Gastrocnemius medialis (tissue), 4 donors: ENCODE results near the gene TLCD2. TPM values are rescaled to one million over a fixed set of nuclear protein-coding genes. Genes with fewer than 3 reads are reported as not detected.

Source experiments
- ATAC-seq, 2 donors: fragments of 150-250 bp; one replicate each; pipeline ENCODE4 v1.9.1; 2016
- DNase-seq, 2 donors: peaks; one replicate each; pipeline ENCODE4 v3.0.0-alpha.2; 2019
- H3K27ac ChIP-seq, 4 donors: fragments of 200-600 bp; sonication (generic); 1 replicate in 1 of 4; 2 replicates in 3 of 4; pipeline ENCODE4 v1.5.1; 2016 to 2018; ENCODE audit warnings: mild to moderate bottlenecking in 2 of 4, moderate library complexity in 1 of 4
- H3K27me3 ChIP-seq, 3 donors: fragments of 200-600 bp; sonication (generic) in 2 of 3; 1 replicate in 1 of 3; 2 replicates in 2 of 3; pipeline versions ENCODE4 v1.5.1 to v1.6.0; 2016 to 2019; ENCODE audit warnings: mild to moderate bottlenecking in 1 of 3, moderate library complexity in 1 of 3
- H3K36me3 ChIP-seq, 2 donors: fragments of 200-600 bp; sonication (generic) in 1 of 2; one replicate each; pipeline ENCODE4 v1.5.1; 2017 to 2018
- H3K4me1 ChIP-seq, 2 donors: fragments of 200-600 bp; sonication (generic) in 1 of 2; one replicate each; pipeline ENCODE4 v1.5.1; 2016 to 2017; ENCODE audit warnings: mild to moderate bottlenecking in 2 of 2
- H3K4me3 ChIP-seq, 4 donors: fragments of 200-600 bp; sonication (generic) in 3 of 4; 1 replicate in 1 of 4; 2 replicates in 3 of 4; pipeline ENCODE4 v1.5.1; 2016 to 2019; ENCODE audit warnings: mild to moderate bottlenecking in 2 of 4
- H3K9me3 ChIP-seq, 3 donors: fragments of 200-600 bp; sonication (generic) in 2 of 3; 1 replicate in 1 of 3; 2 replicates in 2 of 3; pipeline ENCODE4 v1.5.1; 2016 to 2019
- CTCF ChIP-seq, 5 experiments: fragments of 450-650 bp in 3 of 5; fragments of 200-600 bp in 2 of 5; sonication (generic) in 2 of 5; IDR thresholded peaks in 4 of 5; conservative IDR thresholded peaks in 1 of 5; 1 replicate in 4 of 5; 2 replicates in 1 of 5; pipeline ENCODE4 v1.5.1; 2016 to 2019; ENCODE audit warnings: antibody characterized with exemption in 5 of 5, mild to moderate bottlenecking in 3 of 5, moderate library complexity in 3 of 5
- POLR2A ChIP-seq, 2 donors: fragments of 450-650 bp; IDR thresholded peaks; one replicate each; pipeline ENCODE4 v1.6.1; 2017; ENCODE audit warnings: antibody characterized with exemption in 2 of 2, mild to moderate bottlenecking in 2 of 2, moderate library complexity in 2 of 2
- in situ Hi-C, 4 donors: fragments of 200-750 bp; cut with MboI; loops; one replicate each; pipeline versions ENCODE4 v1.15.0 to v1.8.0; 2017; ENCODE audit warnings: low sequenced_read_pairs in 4 of 4
- intact Hi-C: fragments of 100-400 bp; cut with DNase I; formaldehyde crosslinking; loops from one replicate; pipeline ENCODE4 v1.15.1; 2023; ENCODE audit warnings: low total_unique reads
- total RNA-seq, 4 donors: library from RNA; depleted of rRNA; stranded (reverse); fragments of >200 nt; gene quantifications; one replicate each; pipeline versions ENCODE4 v1.1.0 to v1.2.3, GENCODE V29; 2016

Gene TLCD2
- total RNA-seq, 4 donors from 2014 or later = 0.66 to 0.95 (median 0.85) TPM

DNA sequence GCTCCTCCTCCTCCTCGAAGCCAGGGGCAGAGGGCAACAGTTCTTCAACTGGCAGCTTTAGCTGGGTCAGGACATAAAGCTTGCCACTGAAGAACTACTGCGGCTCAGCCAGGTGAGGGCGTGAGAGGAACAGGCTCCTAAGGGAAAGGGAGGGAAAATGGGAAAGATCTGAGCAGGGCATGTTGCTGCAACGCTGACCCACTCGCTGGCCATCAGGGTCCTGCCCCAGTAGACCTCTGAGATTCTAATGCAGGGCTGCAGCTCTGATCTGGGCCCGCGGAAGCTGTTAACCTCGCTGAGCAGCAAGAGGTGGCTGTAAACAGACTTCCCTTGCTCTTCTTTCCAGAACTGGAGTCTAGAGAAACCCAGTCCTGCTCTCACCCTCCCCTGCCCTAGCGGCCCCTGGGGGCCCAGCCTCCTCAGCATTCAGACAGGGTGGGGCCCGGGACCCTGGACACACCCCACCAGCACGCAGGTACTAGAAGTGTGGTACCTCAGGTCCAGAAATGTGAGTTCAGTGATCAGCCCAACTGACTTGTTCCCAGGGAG is 3.8 kb upstream of the TLCD2 start:
- Histone ChIP-seq H3K4me3 (peak overlapping the region; percentile 91 to 95 (median 94)), H3K27ac (peak overlapping the region; percentile 99 to 100 (median 100)), H3K4me1 (peaks cover 41 to 61% of the 10 kb centered on the region in 2 donors), H3K36me3 (peaks cover 0 to 29% of the 10 kb centered on the region in 2 donors), H3K9me3 (no peaks in the 10 kb centered on the region), H3K27me3 (no peaks in the 10 kb centered on the region)
- TF ChIP-seq CTCF (IDR thresholded peaks at IDR 0.05 in 4 of 5, conservative IDR thresholded peaks at IDR 0.05 in 1 of 5) (peak in 3 of 5 experiments; percentile 33 to 36 (median 34)), POLR2A (IDR thresholded peaks at IDR 0.05) (no peak)
- in situ Hi-C loops (no loop called here), intact Hi-C loops (loop anchor here (1.0 kb wide), 1 partner anchor 45 kb away; no protein-coding TSS in a partner anchor)
- ATAC-seq = no peak
- peak in 1 of 2 donors; percentile 57 for DNase-seq

GRCh38 chr17:1713160-1713877 is 3.1 kb upstream of the TLCD2 start:
- H3K27me3 ChIP-seq = no peaks in the 10 kb centered on the region
- peak overlapping the region; percentile 91 to 95 (median 94) for H3K4me3 ChIP-seq
- no peaks in the 10 kb centered on the region for H3K9me3 ChIP-seq
- in situ Hi-C loops (no loop called here), intact Hi-C loops (no loop called here)
- peaks cover 35 to 55% of the 10 kb centered on the region in 2 donors for H3K4me1 ChIP-seq
- ATAC-seq (no peak), DNase-seq (no peak)
- TF ChIP-seq POLR2A (IDR thresholded peaks at IDR 0.05) (no peak), CTCF (IDR thresholded peaks at IDR 0.05 in 4 of 5, conservative IDR thresholded peaks at IDR 0.05 in 1 of 5) (no peak)
- peaks cover 0 to 29% of the 10 kb centered on the region in 2 donors for H3K36me3 ChIP-seq
- H3K27ac ChIP-seq = peak overlapping the region; percentile 99 to 100 (median 100)

DNA sequence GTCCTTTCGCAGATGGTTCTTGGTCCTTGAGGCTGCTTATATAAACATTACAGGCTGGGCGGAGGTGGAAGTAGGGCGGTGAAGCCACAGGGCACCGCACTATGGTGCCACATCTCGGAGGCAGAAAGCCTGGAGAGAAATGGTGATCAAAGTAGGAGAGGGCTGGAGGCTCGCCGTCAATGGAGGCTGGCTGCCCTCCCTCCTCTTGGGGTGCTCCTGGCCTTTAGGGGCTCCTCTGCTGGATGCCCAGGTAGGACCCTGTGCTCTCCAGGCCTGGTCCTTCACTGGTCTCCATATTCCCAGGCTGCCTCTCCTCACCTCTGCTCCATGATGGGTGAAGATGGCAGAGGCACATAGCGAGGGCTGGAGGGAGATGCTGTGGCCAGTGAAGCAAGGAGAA is 2.1 kb upstream of the TLCD2 start:
- intact Hi-C loops (no loop called here), in situ Hi-C loops (no loop called here)
- ATAC-seq = no peak
- Histone ChIP-seq H3K4me3 (peak overlapping the region in 2 of 4 donors; percentile 2 to 94), H3K36me3 (peaks cover 0 to 29% of the 10 kb centered on the region in 2 donors), H3K4me1 (peaks cover 27 to 47% of the 10 kb centered on the region in 2 donors), H3K9me3 (no peaks in the 10 kb centered on the region), H3K27me3 (no peaks in the 10 kb centered on the region), H3K27ac (peak overlapping the region; percentile 3 to 100 (median 100))
- no peak for DNase-seq
- TF ChIP-seq POLR2A (IDR thresholded peaks at IDR 0.05) = no peak
- TF ChIP-seq CTCF (IDR thresholded peaks at IDR 0.05 in 4 of 5, conservative IDR thresholded peaks at IDR 0.05 in 1 of 5) = no peak

- Histone ChIP-seq H3K4me1 (peaks cover 27 to 47% of the 10 kb centered on the region in 2 donors), H3K4me3 (peak overlapping the region in 2 of 4 donors; percentile 2 to 94), H3K36me3 (peaks cover 0 to 29% of the 10 kb centered on the region in 2 donors), H3K27me3 (no peaks in the 10 kb centered on the region), H3K27ac (peak overlapping the region; percentile 3 to 100 (median 100)), H3K9me3 (no peaks in the 10 kb centered on the region)
- in situ Hi-C loops = no loop called here
- ATAC-seq (no peak), DNase-seq (no peak)
- no peak for TF ChIP-seq CTCF (IDR thresholded peaks at IDR 0.05 in 4 of 5, conservative IDR thresholded peaks at IDR 0.05 in 1 of 5)
- TF ChIP-seq POLR2A (IDR thresholded peaks at IDR 0.05) = no peak
- intact Hi-C loops = no loop called here
Observed at GRCh38 chr17:1711804-1712203, 1.6 kb upstream of the TLCD2 start.
